H1 (cell line): Measurements from ENCODE around the gene RAVER2. TPM values are rescaled to one million over a fixed set of nuclear protein-coding genes. Genes with fewer than 3 reads are reported as not detected.

ENCODE experiments used
- ATF2 ChIP-seq: IDR thresholded peaks from 2 replicates; pipeline ENCODE4 v1.6.1; 2012; ENCODE audit warnings: low read length, inconsistent platforms
- CEBPB ChIP-seq: IDR thresholded peaks from 2 replicates; pipeline ENCODE4 v1.6.1; 2012; ENCODE audit warnings: low read depth, low read length
- CHD7 ChIP-seq: fragments of 300-600 bp; sonication (generic); IDR thresholded peaks from 2 replicates; pipeline ENCODE4 v1.7.1; 2012; ENCODE audit warnings: low read length, moderate library complexity, mild to moderate bottlenecking, inconsistent platforms; ENCODE audit not compliant: insufficient replicate concordance
- E2F6 ChIP-seq: IDR thresholded peaks from 2 replicates; pipeline ENCODE4 v1.6.1; 2012; ENCODE audit warnings: inconsistent platforms
- FOSL1 ChIP-seq: IDR thresholded peaks from 2 replicates; pipeline ENCODE4 v1.6.1; 2011; ENCODE audit warnings: mild to moderate bottlenecking, low read depth, low read length, moderate library complexity; ENCODE audit not compliant: insufficient read depth
- GTF2F1 ChIP-seq: IDR thresholded peaks from 2 replicates; pipeline ENCODE4 v1.6.1; 2012; ENCODE audit warnings: low read depth, low read length, improper control_type of control experiment, borderline replicate concordance
- KDM5A ChIP-seq: fragments of 200-600 bp; IDR thresholded peaks from 2 replicates; pipeline ENCODE4 v1.7.1; 2012; ENCODE audit warnings: mild to moderate bottlenecking, low read length, inconsistent platforms, mixed read lengths
- POLR2A ChIP-seq, 2 experiments: IDR thresholded peaks; 1 replicate in 1 of 2; 2 replicates in 1 of 2; pipeline ENCODE4 v1.6.1; 2011; ENCODE audit warnings: low read depth in 2 of 2, low read length in 2 of 2, mild to moderate bottlenecking in 2 of 2; ENCODE audit errors: control extremely low read depth in 1 of 2
- TCF12 ChIP-seq: IDR thresholded peaks from 2 replicates; pipeline ENCODE4 v1.6.1; 2011; ENCODE audit warnings: low read depth, mild to moderate bottlenecking, low read length
- polyA plus RNA-seq, 7 experiments: library from polyadenylated mRNA; depleted of rRNA in 3 of 7; stranded (reverse) in 5 of 7; unstranded in 2 of 7; fragments of >200 nt in 5 of 7; fragments of 200-250 nt in 2 of 7; gene quantifications; 1 replicate in 5 of 7; 2 replicates in 1 of 7; 4 replicates in 1 of 7; pipeline versions ENCODE4 v1.2.1 to v1.2.3, GENCODE V29; 2011 to 2013; ENCODE audit warnings: missing spikeins in 2 of 7, mixed read lengths in 2 of 7
- total RNA-seq: library from RNA; stranded (reverse); fragmentation: NEBNext Ultra II Directional; extraction: Animal tissue kit (Norgen Biotek cat#: 25700); gene quantifications from 2 replicates; pipeline ENCODE4 v1.2.1, GENCODE V29; 2021

Gene RAVER2
- total and polyA plus RNA-seq, 2 of the 8 experiments (the other 6 are each of a cell fraction or from before 2014, with no cell fraction given), result 10.5 to 19.5 TPM

- no peak for TF ChIP-seq CHD7
- TF ChIP-seq E2F6, result no peak
- no peak for TF ChIP-seq CEBPB
- TF ChIP-seq GTF2F1, result no peak
- no peak for TF ChIP-seq ATF2
- no peak for TF ChIP-seq KDM5A
- TF ChIP-seq POLR2A (IDR thresholded peaks at IDR 0.05; ENCODE audit: control extremely low read depth in 1 of 2, low read depth in 2 of 2, low read length in 2 of 2), result no peak
- TF ChIP-seq TCF12, result no peak
- TF ChIP-seq FOSL1, result no peak
These were observed 85.3 kb downstream of the RAVER2 start (continued) for GRCh38 chr1:64830030-64830651.
